Measurements from ENCODE around the gene TMEM184A.

- no peak for TF ChIP-seq CTCF (conservative IDR thresholded peaks at IDR 0.05)
- TF ChIP-seq EZH2 (IDR thresholded peaks at IDR 0.05; ENCODE audit: low read depth) = no peak
Observed at GRCh38 chr7:1540776-1541271, 15.2 kb downstream of the TMEM184A start.

Measured in PC-9 (cell line).